H1 (cell line): ENCODE measurements around the gene TMEM134. TPM values are rescaled to one million over a fixed set of nuclear protein-coding genes. Genes with fewer than 3 reads are reported as not detected.

Experiments used
- YY1 ChIP-seq: IDR thresholded peaks from 2 replicates; pipeline ENCODE4 v1.6.1; 2011; ENCODE audit warnings: low read depth, mild to moderate bottlenecking, low read length
- polyA plus RNA-seq, 7 experiments: library from polyadenylated mRNA; depleted of rRNA in 3 of 7; stranded (reverse) in 5 of 7; unstranded in 2 of 7; fragments of >200 nt in 5 of 7; fragments of 200-250 nt in 2 of 7; gene quantifications; 1 replicate in 5 of 7; 2 replicates in 1 of 7; 4 replicates in 1 of 7; pipeline versions ENCODE4 v1.2.1 to v1.2.3, GENCODE V29; 2011 to 2013; ENCODE audit warnings: missing spikeins in 2 of 7, mixed read lengths in 2 of 7
- total RNA-seq: library from RNA; stranded (reverse); fragmentation: NEBNext Ultra II Directional; extraction: Animal tissue kit (Norgen Biotek cat#: 25700); gene quantifications from 2 replicates; pipeline ENCODE4 v1.2.1, GENCODE V29; 2021
- TF ChIP-seq, protein P1 (sequence below): fragments of 300-600 bp; sonication (generic); IDR thresholded peaks from 2 replicates; pipeline ENCODE4 v1.7.1; 2012; ENCODE audit warnings: low read length, moderate library complexity, mild to moderate bottlenecking, inconsistent platforms; ENCODE audit not compliant: insufficient replicate concordance
- TF ChIP-seq, protein P2 (sequence below), 3 experiments: IDR thresholded peaks; 1 replicate in 2 of 3; 2 replicates in 1 of 3; pipeline versions ENCODE4 v1.5.1 to v1.6.1; 2011; ENCODE audit warnings: low read length in 3 of 3, mild to moderate bottlenecking in 3 of 3, inconsistent platforms in 2 of 3, low read depth in 1 of 3, moderate library complexity in 1 of 3; ENCODE audit not compliant: insufficient read depth in 1 of 3; ENCODE audit errors: control extremely low read depth in 1 of 3

Gene TMEM134
- total and polyA plus RNA-seq, 2 of the 8 experiments (the other 6 are each of a cell fraction or from before 2014, with no cell fraction given), result 32.4 to 229 TPM

DNA sequence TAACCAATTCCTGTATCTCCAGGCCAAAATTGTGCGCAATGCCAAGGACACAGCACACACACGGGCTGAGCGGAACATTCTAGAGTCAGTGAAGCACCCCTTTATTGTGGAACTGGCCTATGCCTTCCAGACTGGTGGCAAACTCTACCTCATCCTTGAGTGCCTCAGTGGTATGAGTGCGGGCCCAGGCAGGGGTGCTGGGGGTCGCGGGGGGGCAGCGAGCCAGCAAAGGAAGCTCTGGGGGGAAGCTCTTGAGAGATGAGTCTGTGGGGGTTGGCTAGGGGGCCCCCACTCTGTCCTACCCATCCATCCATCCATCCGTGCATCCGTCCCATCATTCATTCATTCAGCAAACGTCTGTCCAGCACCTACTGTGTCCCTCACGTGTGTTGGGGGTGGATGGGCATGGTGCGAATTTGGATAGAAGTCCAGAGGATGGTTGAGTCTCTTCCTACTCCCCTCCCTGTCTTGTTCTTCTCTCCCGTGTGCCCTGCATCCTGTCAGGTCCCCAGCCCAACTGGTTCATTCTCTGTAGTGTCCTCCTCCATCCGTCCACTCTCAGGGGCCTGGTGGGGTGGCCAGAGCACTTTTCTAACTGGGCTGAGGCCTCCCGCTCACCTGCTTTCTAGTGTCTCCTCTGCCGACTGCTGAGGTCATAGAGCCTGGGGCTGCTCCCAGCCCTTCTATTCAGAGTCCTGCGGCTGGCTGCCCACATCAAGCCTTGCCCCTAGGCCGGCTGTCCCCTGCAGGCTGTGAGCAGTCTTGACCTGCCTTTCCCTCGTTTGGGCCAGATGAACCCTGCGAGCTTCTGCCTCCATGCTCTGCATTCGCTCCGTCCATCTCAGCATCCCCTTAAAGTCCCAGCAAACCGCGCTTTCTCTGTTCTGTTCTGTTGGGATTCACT lies 37.5 kb downstream of the TMEM134 start (continued):
- TF ChIP-seq, protein P1, sequence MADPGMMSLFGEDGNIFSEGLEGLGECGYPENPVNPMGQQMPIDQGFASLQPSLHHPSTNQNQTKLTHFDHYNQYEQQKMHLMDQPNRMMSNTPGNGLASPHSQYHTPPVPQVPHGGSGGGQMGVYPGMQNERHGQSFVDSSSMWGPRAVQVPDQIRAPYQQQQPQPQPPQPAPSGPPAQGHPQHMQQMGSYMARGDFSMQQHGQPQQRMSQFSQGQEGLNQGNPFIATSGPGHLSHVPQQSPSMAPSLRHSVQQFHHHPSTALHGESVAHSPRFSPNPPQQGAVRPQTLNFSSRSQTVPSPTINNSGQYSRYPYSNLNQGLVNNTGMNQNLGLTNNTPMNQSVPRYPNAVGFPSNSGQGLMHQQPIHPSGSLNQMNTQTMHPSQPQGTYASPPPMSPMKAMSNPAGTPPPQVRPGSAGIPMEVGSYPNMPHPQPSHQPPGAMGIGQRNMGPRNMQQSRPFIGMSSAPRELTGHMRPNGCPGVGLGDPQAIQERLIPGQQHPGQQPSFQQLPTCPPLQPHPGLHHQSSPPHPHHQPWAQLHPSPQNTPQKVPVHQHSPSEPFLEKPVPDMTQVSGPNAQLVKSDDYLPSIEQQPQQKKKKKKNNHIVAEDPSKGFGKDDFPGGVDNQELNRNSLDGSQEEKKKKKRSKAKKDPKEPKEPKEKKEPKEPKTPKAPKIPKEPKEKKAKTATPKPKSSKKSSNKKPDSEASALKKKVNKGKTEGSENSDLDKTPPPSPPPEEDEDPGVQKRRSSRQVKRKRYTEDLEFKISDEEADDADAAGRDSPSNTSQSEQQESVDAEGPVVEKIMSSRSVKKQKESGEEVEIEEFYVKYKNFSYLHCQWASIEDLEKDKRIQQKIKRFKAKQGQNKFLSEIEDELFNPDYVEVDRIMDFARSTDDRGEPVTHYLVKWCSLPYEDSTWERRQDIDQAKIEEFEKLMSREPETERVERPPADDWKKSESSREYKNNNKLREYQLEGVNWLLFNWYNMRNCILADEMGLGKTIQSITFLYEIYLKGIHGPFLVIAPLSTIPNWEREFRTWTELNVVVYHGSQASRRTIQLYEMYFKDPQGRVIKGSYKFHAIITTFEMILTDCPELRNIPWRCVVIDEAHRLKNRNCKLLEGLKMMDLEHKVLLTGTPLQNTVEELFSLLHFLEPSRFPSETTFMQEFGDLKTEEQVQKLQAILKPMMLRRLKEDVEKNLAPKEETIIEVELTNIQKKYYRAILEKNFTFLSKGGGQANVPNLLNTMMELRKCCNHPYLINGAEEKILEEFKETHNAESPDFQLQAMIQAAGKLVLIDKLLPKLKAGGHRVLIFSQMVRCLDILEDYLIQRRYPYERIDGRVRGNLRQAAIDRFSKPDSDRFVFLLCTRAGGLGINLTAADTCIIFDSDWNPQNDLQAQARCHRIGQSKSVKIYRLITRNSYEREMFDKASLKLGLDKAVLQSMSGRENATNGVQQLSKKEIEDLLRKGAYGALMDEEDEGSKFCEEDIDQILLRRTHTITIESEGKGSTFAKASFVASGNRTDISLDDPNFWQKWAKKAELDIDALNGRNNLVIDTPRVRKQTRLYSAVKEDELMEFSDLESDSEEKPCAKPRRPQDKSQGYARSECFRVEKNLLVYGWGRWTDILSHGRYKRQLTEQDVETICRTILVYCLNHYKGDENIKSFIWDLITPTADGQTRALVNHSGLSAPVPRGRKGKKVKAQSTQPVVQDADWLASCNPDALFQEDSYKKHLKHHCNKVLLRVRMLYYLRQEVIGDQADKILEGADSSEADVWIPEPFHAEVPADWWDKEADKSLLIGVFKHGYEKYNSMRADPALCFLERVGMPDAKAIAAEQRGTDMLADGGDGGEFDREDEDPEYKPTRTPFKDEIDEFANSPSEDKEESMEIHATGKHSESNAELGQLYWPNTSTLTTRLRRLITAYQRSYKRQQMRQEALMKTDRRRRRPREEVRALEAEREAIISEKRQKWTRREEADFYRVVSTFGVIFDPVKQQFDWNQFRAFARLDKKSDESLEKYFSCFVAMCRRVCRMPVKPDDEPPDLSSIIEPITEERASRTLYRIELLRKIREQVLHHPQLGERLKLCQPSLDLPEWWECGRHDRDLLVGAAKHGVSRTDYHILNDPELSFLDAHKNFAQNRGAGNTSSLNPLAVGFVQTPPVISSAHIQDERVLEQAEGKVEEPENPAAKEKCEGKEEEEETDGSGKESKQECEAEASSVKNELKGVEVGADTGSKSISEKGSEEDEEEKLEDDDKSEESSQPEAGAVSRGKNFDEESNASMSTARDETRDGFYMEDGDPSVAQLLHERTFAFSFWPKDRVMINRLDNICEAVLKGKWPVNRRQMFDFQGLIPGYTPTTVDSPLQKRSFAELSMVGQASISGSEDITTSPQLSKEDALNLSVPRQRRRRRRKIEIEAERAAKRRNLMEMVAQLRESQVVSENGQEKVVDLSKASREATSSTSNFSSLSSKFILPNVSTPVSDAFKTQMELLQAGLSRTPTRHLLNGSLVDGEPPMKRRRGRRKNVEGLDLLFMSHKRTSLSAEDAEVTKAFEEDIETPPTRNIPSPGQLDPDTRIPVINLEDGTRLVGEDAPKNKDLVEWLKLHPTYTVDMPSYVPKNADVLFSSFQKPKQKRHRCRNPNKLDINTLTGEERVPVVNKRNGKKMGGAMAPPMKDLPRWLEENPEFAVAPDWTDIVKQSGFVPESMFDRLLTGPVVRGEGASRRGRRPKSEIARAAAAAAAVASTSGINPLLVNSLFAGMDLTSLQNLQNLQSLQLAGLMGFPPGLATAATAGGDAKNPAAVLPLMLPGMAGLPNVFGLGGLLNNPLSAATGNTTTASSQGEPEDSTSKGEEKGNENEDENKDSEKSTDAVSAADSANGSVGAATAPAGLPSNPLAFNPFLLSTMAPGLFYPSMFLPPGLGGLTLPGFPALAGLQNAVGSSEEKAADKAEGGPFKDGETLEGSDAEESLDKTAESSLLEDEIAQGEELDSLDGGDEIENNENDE, result no peak
- TF ChIP-seq, protein P2, sequence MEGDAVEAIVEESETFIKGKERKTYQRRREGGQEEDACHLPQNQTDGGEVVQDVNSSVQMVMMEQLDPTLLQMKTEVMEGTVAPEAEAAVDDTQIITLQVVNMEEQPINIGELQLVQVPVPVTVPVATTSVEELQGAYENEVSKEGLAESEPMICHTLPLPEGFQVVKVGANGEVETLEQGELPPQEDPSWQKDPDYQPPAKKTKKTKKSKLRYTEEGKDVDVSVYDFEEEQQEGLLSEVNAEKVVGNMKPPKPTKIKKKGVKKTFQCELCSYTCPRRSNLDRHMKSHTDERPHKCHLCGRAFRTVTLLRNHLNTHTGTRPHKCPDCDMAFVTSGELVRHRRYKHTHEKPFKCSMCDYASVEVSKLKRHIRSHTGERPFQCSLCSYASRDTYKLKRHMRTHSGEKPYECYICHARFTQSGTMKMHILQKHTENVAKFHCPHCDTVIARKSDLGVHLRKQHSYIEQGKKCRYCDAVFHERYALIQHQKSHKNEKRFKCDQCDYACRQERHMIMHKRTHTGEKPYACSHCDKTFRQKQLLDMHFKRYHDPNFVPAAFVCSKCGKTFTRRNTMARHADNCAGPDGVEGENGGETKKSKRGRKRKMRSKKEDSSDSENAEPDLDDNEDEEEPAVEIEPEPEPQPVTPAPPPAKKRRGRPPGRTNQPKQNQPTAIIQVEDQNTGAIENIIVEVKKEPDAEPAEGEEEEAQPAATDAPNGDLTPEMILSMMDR (IDR thresholded peaks at IDR 0.05; ENCODE audit: control extremely low read depth in 1 of 3, insufficient read depth in 1 of 3, low read depth in 1 of 3, low read length in 3 of 3), result no peak
- TF ChIP-seq YY1, result no peak
- TF ChIP-seq, all 59 proteins: peak for 0
